ENCODE measurements around the gene C10orf90.

C10orf90 gene

GRCh38 chr10:126663880-126664279, 6.6 kb downstream of the C10orf90 start:
- Histone ChIP-seq H3K36me3 (no peaks in the 10 kb centered on the region), H3K4me3 (ENCODE audit: low read depth, low read length) (no peak overlapping the region), H3K9me3 (ENCODE audit: severe bottlenecking) (peaks cover 3% of the 10 kb centered on the region), H3K27me3 (ENCODE audit: insufficient read depth, low read depth, severe bottlenecking) (no peaks in the 10 kb centered on the region), H3K27ac (no peak overlapping the region)
- DNase-seq, result no peak
- no peak for TF ChIP-seq CTCF (IDR thresholded peaks at IDR 0.05; ENCODE audit: low read depth, low read length)

- H3K27me3 ChIP-seq (ENCODE audit: insufficient read depth, low read depth, severe bottlenecking), result no peaks in the 10 kb centered on the region
- TF ChIP-seq CTCF (IDR thresholded peaks at IDR 0.05; ENCODE audit: low read depth, low read length), result no peak
- H3K27ac ChIP-seq, result no peak overlapping the region
- H3K36me3 ChIP-seq, result no peaks in the 10 kb centered on the region
- no peak for DNase-seq
- peaks cover 3% of the 10 kb centered on the region for H3K9me3 ChIP-seq (ENCODE audit: severe bottlenecking)
- no peak overlapping the region for H3K4me3 ChIP-seq (ENCODE audit: low read depth, low read length)
Measured at GRCh38 chr10:126663328-126663727, 7.2 kb downstream of the C10orf90 start.

GRCh38 chr10:126661841-126662515, 8.5 kb downstream of the C10orf90 start:
- Histone ChIP-seq H3K27ac (no peak overlapping the region), H3K27me3 (ENCODE audit: insufficient read depth, low read depth, severe bottlenecking) (no peaks in the 10 kb centered on the region), H3K9me3 (ENCODE audit: severe bottlenecking) (peaks cover 3% of the 10 kb centered on the region), H3K4me3 (ENCODE audit: low read depth, low read length) (no peak overlapping the region), H3K36me3 (no peaks in the 10 kb centered on the region)
- DNase-seq, result no peak
- TF ChIP-seq CTCF (IDR thresholded peaks at IDR 0.05; ENCODE audit: low read depth, low read length), result no peak

GRCh38 chr10:126661356-126661755, 9.1 kb downstream of the C10orf90 start:
- H3K27me3 ChIP-seq (ENCODE audit: insufficient read depth, low read depth, severe bottlenecking), result no peaks in the 10 kb centered on the region
- H3K27ac ChIP-seq, result no peak overlapping the region
- peaks cover 3% of the 10 kb centered on the region for H3K9me3 ChIP-seq (ENCODE audit: severe bottlenecking)
- H3K4me3 ChIP-seq (ENCODE audit: low read depth, low read length), result no peak overlapping the region
- DNase-seq, result no peak
- no peak for TF ChIP-seq CTCF (IDR thresholded peaks at IDR 0.05; ENCODE audit: low read depth, low read length)
- no peaks in the 10 kb centered on the region for H3K36me3 ChIP-seq

GRCh38 chr10:126659750-126660149, 10.7 kb downstream of the C10orf90 start:
- H3K36me3 ChIP-seq, result no peaks in the 10 kb centered on the region
- no peak for DNase-seq
- H3K27ac ChIP-seq, result no peak overlapping the region
- no peaks in the 10 kb centered on the region for H3K27me3 ChIP-seq (ENCODE audit: insufficient read depth, low read depth, severe bottlenecking)
- peaks cover 3% of the 10 kb centered on the region for H3K9me3 ChIP-seq (ENCODE audit: severe bottlenecking)
- no peak for TF ChIP-seq CTCF (IDR thresholded peaks at IDR 0.05; ENCODE audit: low read depth, low read length)
- H3K4me3 ChIP-seq (ENCODE audit: low read depth, low read length), result no peak overlapping the region

- Histone ChIP-seq H3K9me3 (ENCODE audit: severe bottlenecking) (peaks cover 3% of the 10 kb centered on the region), H3K27ac (no peak overlapping the region), H3K36me3 (no peaks in the 10 kb centered on the region), H3K27me3 (ENCODE audit: insufficient read depth, low read depth, severe bottlenecking) (no peaks in the 10 kb centered on the region), H3K4me3 (ENCODE audit: low read depth, low read length) (no peak overlapping the region)
- no peak for DNase-seq
- TF ChIP-seq CTCF (IDR thresholded peaks at IDR 0.05; ENCODE audit: low read depth, low read length), result no peak
Measured at GRCh38 chr10:126658928-126659327, 11.6 kb downstream of the C10orf90 start.
